HUDEP-2 (cell line): ENCODE measurements around the gene MCRIP1.

Source experiments
- DNase-seq, 76 experiments: peaks; one replicate each; lab custom pipeline; 2025; ENCODE audit not compliant: unreplicated experiment in 76 of 76; lab: John Stamatoyannopoulos, UW

MCRIP1 gene

DNA sequence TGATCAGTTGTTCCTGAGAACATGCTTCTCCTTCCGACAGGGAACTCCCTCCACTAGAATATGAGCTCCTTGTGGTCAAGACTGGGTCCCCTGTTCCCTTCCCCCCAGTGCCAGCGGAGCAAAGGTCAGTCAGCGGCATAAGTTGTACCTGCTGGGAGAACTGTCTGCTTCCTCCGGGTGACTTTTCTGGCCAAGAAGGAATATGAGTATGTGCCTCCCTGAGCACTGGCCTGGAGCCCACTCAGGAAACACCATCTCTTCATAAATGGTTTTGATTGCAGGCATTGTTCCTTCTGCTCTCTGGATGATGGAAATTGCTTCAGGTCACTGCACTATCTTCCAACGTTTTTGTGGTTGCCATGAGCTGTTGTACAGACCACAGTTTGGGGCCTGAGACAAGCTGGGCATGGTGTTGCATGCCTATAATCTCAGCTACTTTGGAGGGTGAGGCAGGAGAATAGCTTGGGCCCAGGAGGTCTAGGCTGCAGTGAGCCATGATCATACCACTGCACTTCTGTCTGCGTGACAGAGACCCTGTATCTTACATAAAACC lies 30.1 kb upstream of the MCRIP1 start:
- DNase-seq: no peak

DNA sequence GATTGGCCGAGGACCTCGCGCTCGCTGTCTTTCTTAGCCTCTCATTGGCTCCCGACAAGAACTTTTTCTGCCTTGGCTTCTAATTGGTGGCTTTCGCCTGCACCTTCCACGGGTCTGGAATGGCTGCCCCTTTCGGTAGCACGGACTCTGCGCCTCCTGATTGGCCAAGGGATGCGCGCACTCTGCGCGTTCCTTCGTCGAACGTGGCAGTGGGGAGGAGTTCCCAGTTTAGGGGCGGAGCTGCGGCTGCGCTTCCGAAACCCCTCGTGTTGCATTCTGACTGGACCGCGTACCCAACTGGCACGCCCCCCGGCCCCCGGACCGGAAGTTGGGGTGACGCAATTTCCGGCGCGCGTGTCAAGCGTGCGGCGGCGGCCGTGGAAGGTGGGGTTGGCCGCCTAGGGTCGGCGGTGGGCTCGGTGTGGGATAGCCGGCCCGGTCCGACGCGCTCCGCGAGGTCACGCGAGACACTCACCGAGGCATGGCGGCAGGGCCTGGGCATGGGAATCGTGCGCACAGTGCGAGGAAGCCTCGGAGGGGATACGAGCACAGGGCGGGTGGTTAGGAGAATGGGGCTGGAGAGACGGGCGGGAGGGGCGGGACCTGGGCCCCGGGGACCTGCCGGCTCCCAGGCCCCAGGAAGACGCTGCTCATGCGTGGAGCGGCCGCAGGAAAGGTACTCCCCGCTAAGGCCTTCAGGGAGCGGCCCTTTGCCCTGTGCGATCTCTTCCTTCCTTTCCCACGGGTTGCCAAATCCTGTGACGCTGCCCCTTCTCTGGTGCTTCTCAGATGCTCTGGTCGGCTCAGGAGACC lies 27.9 kb upstream of the MCRIP1 start:
- DNase-seq: peak; percentile 86 to 100 (median 99)

DNA sequence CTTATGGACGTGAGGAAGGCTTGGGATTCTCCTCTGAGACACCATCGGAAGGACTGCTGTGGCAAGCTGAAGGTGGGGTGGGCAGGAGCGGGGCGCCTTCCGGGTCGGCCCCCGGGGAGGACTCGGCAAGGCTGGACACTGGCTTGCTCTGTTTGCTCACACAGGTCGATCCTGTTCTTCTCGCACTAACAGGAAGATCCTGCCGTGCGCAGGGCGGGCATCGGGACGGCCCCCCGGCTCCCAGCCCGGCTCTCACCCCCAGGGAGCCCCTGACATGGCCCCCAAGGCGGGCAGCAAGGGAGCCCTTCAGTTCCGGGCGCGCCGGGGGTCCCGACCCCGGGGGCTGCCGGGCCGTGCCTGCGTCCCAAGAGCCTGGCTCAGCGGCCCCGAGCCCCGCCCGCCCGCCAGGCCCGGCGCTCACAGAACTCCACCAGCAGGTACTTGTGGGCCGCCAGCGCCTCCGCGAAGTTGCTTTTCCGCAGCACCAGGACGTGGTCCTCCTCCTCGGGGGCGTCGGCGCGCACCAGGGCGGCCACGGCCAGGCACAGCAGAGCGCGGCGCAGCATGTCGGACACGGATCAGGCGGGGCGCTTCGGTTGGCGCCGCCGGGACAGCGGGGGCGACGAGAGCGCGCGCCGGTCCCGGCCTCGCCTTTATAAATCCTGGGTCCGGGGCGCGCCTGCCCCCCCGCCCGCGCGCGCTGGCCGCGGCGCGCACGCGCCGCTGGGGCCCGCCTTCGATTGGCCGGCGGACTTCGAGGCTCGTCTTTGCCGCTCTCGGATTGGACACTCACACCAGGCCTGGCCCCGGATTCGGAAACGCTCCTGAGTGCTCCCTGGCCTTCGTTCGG lies 27.0 kb upstream of the MCRIP1 start, which contains the start of gene P4HB:
TSS of gene P4HB (minus strand) at position 630 of the 850 bp plus-strand sequence. CDS start at position 566, 64 bp downstream.
- DNase-seq: peak in 3 of 76 experiments; percentile 86 to 95 (median 89)

DNA sequence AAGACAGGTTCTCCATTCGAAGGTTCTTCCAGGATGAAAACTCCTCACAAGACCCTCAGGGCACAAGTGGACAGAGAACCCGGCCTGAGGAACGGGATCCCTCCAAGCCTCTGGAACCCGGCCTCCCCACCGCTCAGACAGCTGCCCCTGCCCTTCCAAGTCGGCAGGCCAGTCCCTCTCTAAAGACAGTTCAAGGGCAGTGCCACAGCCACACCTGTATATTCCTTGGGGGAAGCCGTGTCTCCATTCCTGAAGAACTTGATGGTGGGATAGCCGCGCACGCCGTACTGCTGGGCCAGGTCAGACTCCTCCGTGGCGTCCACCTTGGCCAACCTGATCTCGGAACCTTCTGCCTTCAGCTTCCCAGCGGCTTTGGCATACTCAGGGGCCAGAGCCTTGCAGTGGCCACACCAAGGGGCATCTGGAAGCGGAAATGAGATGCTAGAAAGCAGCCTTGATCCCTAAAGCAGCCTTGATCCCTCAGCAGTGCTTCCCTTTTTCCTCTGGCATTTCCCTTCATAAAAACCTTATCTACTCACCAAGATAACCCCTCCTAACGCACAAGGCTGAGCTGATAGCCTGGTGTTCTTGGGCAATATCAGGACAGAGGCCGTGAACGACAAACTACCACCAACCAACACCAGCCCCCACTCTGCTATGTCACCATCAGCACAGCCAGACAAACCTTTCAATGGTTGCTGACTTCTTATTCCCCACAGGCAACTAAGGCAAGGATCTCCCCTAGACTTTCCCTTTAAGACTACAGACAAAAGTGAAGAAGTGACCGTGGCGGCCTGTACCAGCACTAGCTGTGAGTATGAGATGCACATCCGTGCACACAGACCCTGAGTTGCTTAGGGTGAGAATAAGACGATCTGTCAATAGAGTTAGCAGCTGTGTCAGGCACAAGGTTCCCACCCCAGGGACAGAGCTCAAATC lies 26.1 kb upstream of the MCRIP1 start:
- peak in 22 of 76 experiments; percentile 15 to 48 (median 32) for DNase-seq

DNA sequence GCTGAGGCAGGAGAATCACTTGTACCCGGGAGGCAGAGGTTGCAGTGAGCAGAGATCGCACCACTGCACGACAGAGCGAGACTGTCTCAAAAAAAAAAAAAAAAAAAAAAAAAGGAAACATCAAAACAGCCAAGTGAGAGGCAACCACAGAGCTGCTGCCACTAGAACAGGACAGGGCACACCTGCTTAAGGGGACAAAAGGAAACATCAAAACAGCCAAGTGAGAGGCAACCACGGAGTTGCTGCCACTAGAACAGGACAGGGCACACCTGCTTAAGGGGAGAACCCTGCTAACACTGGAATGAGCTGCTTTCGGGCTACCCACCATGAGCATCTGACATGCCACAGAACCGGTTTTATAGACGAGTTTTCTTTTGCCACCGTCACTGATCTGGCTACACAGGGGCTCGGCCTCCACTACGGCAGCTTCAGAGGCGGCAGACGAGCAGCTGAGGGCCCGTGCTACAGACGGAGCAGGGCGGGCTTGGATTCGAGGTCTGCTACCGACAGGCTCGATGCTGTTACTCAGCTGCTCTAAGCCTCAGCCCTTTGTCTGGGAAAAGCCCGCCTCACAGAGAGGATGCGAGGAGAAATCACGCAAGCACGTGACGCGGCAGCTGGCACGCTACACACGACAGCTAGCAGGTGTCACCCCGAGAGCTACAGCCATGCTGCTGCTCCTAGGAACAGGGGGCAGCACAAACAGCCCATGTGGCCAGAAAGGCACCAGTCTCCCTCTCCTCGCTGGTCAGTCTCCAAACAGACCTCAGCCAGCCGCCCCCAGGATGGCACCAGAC lies 25.3 kb upstream of the MCRIP1 start:
- no peak for DNase-seq

DNA sequence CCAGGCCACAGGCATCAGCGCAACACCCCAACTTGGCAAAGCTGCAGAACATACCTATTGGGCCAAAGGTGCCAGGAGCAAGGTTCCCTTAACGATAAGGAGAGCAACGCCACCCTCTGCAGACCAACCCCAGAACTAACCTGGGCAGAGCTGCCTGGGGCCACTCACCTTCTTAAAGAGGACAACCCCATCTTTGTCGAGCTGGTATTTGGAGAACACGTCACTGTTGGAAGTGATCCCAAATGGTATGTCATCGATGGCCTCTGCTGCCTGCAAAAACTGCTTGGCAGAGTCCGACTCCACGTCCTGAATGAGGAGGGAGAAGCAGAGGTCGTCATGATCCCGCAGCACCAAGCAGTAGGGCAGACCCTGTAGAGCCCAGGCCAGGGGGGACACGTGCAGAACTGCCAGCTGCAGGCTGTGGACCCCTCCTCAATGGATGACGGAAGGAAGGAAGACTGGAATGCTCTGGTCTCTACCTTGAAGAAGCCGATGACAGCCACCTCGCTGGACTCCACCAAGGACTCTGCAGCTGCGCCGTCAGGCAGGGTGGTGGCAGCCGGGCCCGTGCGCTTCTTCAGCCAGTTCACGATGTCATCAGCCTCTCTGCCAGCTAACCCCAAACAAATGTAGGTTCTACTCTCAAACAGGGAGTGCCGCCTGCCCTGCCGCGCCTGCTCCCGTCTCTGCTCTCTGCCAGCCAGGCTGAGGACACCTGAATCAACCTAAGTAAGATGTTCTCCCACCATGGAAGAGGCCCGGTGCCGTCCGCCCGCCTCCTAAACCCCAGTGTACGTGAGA lies 22.1 kb upstream of the MCRIP1 start:
- no peak for DNase-seq

DNA sequence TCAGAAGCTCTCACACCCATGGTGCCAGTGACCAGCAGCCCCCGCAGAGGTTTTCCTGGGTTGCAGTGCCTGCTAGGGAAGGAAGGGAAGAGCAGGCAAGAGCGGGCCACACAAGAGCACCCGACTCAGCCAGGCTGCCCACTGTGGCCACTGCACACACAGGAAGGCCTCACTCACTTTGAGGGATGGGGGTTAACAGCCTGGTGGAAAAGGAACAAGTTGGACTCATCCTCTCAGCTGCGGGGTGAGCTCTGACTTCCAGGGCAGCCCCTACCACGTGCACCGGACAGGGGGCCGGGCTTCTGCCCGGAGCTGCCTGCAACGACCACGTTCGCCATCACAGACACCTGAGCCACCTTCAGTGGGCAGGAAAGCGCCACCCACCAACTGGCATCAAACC lies 19.1 kb upstream of the MCRIP1 start:
- no peak for DNase-seq

DNA sequence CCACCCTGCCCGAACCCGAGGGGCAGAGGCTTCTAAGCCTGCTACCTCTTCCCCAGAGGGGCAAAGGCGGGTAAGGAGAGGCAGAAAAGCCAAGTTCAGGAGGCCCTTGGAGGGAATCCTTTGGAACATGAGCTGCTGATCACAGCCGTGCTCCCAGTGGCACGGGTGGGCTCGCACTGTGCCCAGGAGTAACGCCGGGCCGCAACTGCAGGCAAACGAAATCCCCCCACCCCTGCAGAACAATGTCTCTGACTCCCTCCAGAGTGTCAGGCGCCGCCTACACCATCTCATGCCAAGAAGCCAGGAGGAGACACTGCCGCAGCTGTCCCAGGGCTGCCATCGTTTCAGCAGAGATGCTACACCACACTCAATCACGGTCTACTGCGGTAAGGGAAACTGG lies 18.3 kb upstream of the MCRIP1 start:
- DNase-seq: no peak

DNA sequence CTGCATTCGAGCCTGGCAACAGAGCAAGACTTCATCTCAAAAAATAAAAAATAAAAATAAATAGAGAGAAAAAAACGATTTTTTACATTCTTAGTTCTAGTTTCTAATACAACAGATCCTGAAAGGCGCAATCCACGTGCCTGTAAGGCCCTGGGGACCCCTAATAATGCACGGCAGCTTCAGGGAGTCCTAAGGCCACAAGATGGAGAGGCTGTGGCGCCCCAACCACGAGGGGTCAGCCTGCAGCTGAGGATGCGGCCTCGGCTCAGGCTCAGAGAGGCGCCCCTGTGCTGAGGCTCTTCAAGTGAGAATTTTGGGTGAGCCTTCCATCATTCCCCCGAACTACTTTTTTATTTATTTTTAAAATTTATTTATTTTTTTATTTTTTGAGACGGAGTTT lies 16.4 kb upstream of the MCRIP1 start:
- no peak for DNase-seq

DNA sequence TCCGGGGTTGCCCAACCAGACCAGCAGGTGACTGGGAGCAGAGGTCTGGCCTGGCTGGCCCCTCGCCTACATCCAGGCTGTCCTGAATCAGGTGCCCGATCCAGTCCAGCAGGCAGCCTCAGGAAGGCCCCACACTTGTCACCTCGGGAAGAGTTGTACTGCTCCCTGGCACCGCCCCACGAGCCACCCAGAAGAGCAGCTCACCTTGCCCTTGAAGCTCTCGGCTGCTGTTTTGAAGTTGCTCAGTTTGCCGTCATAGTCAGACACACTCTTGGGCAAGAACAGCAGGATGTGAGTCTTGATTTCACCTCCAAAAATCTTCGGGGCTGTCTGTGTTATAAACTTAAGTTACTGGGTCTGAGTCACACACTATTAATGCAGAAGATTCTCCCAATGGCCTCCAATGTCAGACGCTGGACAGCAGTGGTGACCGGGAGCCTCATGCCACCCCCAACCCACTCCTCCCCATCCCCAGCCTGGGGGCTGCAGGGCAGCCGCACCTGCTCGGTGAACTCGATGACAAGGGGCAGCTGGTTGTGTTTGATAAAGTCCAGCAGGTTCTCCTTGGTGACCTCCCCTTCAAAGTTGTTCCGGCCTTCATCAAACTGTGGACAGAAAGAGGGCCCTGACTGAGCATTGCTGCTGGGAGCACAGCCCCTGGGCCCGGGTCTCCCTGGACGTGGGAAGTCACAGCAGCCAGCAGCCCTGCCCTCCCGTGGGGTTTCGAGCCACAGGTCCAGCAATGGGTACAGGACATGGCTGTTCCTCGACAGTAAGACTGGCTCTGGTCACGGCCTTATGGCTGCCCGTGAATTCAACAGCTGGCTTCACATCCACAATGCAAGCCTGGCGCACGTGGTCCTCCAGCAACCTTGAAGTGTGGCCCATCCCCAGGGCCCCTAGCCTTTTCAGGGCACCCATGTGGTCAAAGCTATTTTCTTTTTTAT lies 13.9 kb upstream of the MCRIP1 start:
- DNase-seq: no peak

DNA sequence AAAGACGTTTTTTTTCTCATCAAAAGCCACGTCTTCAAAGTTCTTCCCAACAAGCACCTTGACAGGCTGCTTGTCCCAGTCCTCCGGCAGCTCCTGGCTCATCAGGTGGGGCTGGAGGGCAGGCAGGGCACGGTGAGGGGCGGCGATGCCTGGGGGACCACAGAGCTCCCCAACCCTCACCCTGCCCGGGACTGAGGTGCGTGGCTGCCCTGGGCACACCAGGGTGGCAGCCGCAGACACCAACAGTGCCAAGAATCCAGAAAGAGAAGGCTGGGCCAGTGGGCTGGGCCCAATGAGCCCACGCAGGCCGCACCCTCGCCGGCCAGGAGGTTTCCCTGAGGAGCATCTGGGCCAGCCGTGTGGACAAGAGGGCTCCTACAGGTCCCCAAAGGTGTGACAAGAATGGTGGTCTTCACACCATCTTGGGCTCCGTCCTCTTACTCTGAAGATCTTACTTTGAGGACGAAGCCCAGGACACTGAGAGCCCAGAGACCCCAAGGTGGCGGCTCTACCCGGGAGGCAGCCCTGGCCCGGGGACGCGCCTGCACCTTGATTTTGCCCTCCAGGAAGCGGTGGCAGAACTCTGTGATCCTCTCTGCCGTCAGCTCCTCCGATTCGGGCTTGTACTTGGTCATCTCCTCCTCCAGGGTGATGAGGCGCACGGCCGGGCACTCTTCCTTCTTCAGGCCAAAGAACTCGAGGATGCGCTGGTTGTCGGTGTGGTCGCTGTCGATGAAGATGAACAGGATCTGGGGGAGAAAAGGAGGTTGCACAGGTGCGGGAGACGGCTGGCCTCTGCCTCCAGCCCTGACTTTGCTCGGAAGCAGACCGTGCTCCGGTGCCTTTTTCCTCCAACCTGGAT lies 13.0 kb upstream of the MCRIP1 start:
- DNase-seq: no peak

DNA sequence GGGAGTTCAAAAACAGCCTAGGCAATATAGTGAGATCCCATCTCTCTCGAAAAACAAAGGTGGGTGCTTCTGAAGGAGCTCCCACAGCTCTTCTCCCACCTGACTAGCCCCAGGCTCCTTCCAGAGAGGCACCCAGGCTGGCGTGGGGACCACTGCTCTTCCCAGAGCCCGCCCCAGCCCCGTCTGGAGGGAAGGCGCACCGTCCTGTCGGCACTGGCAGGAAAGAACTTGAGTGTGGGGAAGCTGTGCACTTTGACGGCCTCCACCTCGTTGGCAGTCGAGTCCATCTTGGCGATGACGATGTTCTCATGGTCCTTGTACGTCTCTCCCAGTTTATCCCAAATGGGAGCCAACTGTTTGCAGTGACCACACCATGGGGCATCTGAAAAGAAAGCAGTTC lies 12.3 kb upstream of the MCRIP1 start:
- no peak for DNase-seq

DNA sequence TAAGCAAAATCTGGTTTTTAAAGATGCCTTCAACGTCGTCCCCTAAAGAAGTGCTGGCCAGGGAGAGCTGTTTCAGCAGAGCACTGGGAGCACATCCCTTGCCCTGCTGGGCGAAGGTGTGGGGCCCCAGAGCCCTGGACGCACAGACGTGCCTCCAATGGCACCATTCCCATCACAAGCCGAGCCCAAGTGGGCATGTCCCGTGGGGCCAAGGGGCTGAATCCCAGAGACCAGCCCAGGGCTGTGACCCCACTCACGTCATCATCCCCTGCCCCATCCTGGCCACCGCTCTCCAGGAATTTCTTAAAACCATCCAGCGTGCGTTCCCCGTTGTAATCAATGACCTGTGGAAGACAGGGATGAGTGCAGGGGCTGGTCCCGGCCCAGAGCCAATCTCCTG lies 11.8 kb upstream of the MCRIP1 start:
- no peak for DNase-seq

DNA sequence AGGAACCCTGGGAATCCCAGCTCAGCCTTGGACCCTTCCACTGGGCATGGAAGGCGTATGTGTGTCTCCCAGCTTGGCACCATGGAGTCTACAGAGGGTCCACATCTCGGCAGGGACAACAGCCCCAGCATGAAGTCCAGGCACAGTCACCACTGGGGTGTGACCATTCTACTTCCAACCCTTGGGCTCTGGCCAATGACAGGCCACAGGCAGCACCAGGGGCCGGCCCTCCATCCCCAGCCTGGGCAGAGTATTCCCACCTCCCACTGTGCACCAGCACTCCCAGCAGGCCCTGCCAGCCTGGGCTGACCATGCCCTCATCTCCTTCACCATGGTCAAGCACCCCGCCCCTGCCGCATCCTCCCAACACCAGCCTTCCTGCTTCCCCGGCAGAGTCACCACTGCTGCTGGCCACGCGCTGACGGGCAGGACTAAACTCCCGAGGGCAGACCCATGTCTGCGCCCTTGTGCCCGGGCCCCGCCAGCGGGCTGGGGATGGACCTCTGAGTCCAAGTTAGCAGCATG lies 11.3 kb upstream of the MCRIP1 start:
- DNase-seq: no peak

DNA sequence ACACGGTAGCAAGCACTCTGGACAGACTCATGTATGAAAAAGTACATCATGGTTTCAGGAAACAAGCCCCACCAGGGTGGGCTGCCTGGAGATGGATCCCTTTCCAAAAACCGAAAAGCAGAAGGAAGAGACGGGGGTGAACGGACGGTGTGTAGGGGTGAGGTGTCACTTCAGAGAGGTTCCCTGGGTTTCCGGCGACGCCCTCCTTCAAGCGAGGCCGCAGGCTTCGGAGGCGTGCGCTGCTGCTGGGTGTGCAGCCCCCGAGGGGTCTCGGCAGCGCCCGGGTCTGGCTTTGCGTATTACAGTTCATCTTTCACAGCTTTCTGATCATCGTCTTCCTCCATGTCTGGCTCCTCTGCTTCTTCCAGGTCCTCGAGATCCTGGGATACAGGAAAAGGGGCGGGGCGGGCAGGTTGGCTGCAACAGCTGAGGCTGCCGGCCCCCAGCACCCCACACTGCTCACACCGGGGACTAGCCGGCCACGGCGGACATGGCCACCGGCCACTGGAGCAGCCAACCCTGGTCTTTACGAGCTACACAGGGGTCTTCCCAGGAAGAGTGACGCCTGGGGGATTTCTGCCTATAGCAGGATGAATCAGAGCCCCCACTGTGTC lies 10.7 kb upstream of the MCRIP1 start:
- DNase-seq: no peak
